Choroid plexus epithelial cell (primary cell): ENCODE data around the gene ZNF577.

Experiments
- DNase-seq: peaks from one replicate; pipeline ENCODE4 v3.0.0-alpha.2; 2010; ENCODE audit warnings: low read depth
- H3K4me3 ChIP-seq: 2 replicates; pipeline ENCODE4 v1.5.1; 2011; ENCODE audit warnings: low read depth, mild to moderate bottlenecking, control low read depth, low read length, moderate library complexity
- CTCF ChIP-seq: conservative IDR thresholded peaks from 2 replicates; pipeline ENCODE4 v1.5.1; 2011; ENCODE audit warnings: low read depth, mild to moderate bottlenecking, control low read depth, inconsistent platforms, low read length, moderate library complexity

ZNF577 gene

GRCh38 chr19:51822325-51822724 lies 65.4 kb downstream of the ZNF577 start:
- DNase-seq, result peak; percentile 66
- TF ChIP-seq CTCF, result no peak

GRCh38 chr19:51821921-51822320 lies 65.8 kb downstream of the ZNF577 start:
- no peak for DNase-seq
- no peak for TF ChIP-seq CTCF
- H3K4me3 ChIP-seq, result no peak overlapping the region

More at GRCh38 chr19:51822325-51822724, 65.4 kb downstream of the ZNF577 start:
- no peak overlapping the region for H3K4me3 ChIP-seq

- no peak for TF ChIP-seq CTCF
- DNase-seq, result no peak
- H3K4me3 ChIP-seq, result no peak overlapping the region
These were observed 66.3 kb downstream of the ZNF577 start for GRCh38 chr19:51821456-51821855.
